Smooth muscle cell (in vitro differentiated cells): Measurements from ENCODE around the gene MORN5. TPM values are rescaled to one million over a fixed set of nuclear protein-coding genes. Genes with fewer than 3 reads are reported as not detected.

ENCODE experiments used
- DNase-seq: peaks from one replicate; lab custom pipeline; 2025; ENCODE audit not compliant: unreplicated experiment; lab: John Stamatoyannopoulos, UW
- H2AFZ ChIP-seq: fragments of 200-600 bp; sonication (generic); 2 replicates; pipeline ENCODE4 v1.6.0; 2016; ENCODE audit warnings: antibody characterized with exemption, low read depth, mild to moderate bottlenecking
- H3F3A ChIP-seq: fragments of 200-600 bp; sonication (generic); 2 replicates; pipeline ENCODE4 v1.6.0; 2017; ENCODE audit warnings: antibody characterized with exemption, low read depth
- H3K27ac ChIP-seq: fragments of 200-600 bp; sonication (generic); 2 replicates; pipeline ENCODE4 v1.5.1; 2016; ENCODE audit warnings: low read depth, mild to moderate bottlenecking
- H3K27me3 ChIP-seq: fragments of 200-600 bp; sonication (generic); 2 replicates; pipeline ENCODE4 v1.6.1; 2016; ENCODE audit warnings: low read depth, mild to moderate bottlenecking
- H3K36me3 ChIP-seq: fragments of 200-600 bp; sonication (generic); 2 replicates; pipeline ENCODE4 v1.5.1; 2016; ENCODE audit warnings: low read depth
- H3K4me1 ChIP-seq: fragments of 200-600 bp; sonication (generic); 2 replicates; pipeline ENCODE4 v1.5.1; 2016; ENCODE audit warnings: low read depth
- H3K4me2 ChIP-seq: fragments of 200-600 bp; sonication (generic); 2 replicates; pipeline ENCODE4 v1.6.0; 2016; ENCODE audit warnings: mild to moderate bottlenecking
- H3K4me3 ChIP-seq: fragments of 200-600 bp; sonication (generic); 2 replicates; pipeline ENCODE4 v1.5.1; 2016; ENCODE audit warnings: mild to moderate bottlenecking
- H3K79me2 ChIP-seq: fragments of 200-600 bp; sonication (generic); 2 replicates; pipeline ENCODE4 v1.6.0; 2016; ENCODE audit warnings: low read depth, mild to moderate bottlenecking
- H3K9ac ChIP-seq: fragments of 200-600 bp; sonication (generic); 2 replicates; pipeline ENCODE4 v1.6.0; 2016; ENCODE audit warnings: low read depth
- H3K9me3 ChIP-seq: fragments of 200-600 bp; sonication (generic); replicated peaks from 2 replicates; pipeline ENCODE4 v1.5.1; 2016; ENCODE audit warnings: low read depth
- H4K20me1 ChIP-seq: fragments of 200-600 bp; sonication (generic); 2 replicates; pipeline ENCODE4 v1.6.0; 2016; ENCODE audit warnings: low read depth
- CTCF ChIP-seq: fragments of 200-600 bp; sonication (generic); IDR thresholded peaks from 2 replicates; pipeline ENCODE4 v1.5.1; 2017; ENCODE audit warnings: borderline replicate concordance, mild to moderate bottlenecking, antibody characterized with exemption; ENCODE audit not compliant: insufficient read depth, poor library complexity, severe bottlenecking
- WGBS: methylation state at CpG from one replicate; pipeline ENCODE4 v1.1.7; 2016; ENCODE audit warnings: low lambda C conversion rate; 5-methylcytosine and 5-hydroxymethylcytosine counted together
- polyA plus RNA-seq: library from polyadenylated mRNA; unstranded; fragments of >200 nt; fragmentation: Nextera tagmentation; extraction: Ambion mirVana; gene quantifications from 2 replicates; pipeline ENCODE4 v1.2.1, GENCODE V29; 2016
- total RNA-seq: library from RNA; depleted of rRNA; stranded (reverse); fragments of >200 nt; gene quantifications from 2 replicates; pipeline ENCODE4 v1.2.3, GENCODE V29; 2014

MORN5 gene
- total and polyA plus RNA-seq, 2 experiments from 2014 or later, result not detected

GRCh38 chr9:122179054-122179689 is 19.5 kb downstream of the MORN5 start:
- no peaks in the 10 kb centered on the region for H3K36me3 ChIP-seq
- no peak for DNase-seq
- H2AFZ ChIP-seq, result no peak overlapping the region
- H3K27ac ChIP-seq, result no peak overlapping the region
- no peaks in the 10 kb centered on the region for H3K4me1 ChIP-seq
- no peak for TF ChIP-seq CTCF
- H3K9me3 ChIP-seq, result no peaks in the 10 kb centered on the region
- no peak overlapping the region for H3K4me2 ChIP-seq
- peaks cover 24% of the 10 kb centered on the region for H3K27me3 ChIP-seq
- no peak overlapping the region for H3K9ac ChIP-seq
- no peaks in the 10 kb centered on the region for H3K79me2 ChIP-seq
- no peak overlapping the region for H3K4me3 ChIP-seq
- H4K20me1 ChIP-seq, result no peaks in the 10 kb centered on the region
- 94% methylated on average over 5 of the region's 5 CpGs for WGBS
- H3F3A ChIP-seq, result no peaks in the 10 kb centered on the region

- H3K9ac ChIP-seq, result no peak overlapping the region
- H3K9me3 ChIP-seq, result no peaks in the 10 kb centered on the region
- WGBS, result 66% methylated on average over 2 of the region's 2 CpGs
- no peaks in the 10 kb centered on the region for H3K4me1 ChIP-seq
- no peaks in the 10 kb centered on the region for H3F3A ChIP-seq
- H3K4me2 ChIP-seq, result no peak overlapping the region
- peaks cover 20% of the 10 kb centered on the region for H3K27me3 ChIP-seq
- H3K36me3 ChIP-seq, result no peaks in the 10 kb centered on the region
- H3K4me3 ChIP-seq, result no peak overlapping the region
- no peaks in the 10 kb centered on the region for H4K20me1 ChIP-seq
- TF ChIP-seq CTCF, result no peak
- no peak overlapping the region for H3K27ac ChIP-seq
- no peak for DNase-seq
- no peak overlapping the region for H2AFZ ChIP-seq
- no peaks in the 10 kb centered on the region for H3K79me2 ChIP-seq
These were observed 20.0 kb downstream of the MORN5 start for GRCh38 chr9:122179690-122180074.

DNA sequence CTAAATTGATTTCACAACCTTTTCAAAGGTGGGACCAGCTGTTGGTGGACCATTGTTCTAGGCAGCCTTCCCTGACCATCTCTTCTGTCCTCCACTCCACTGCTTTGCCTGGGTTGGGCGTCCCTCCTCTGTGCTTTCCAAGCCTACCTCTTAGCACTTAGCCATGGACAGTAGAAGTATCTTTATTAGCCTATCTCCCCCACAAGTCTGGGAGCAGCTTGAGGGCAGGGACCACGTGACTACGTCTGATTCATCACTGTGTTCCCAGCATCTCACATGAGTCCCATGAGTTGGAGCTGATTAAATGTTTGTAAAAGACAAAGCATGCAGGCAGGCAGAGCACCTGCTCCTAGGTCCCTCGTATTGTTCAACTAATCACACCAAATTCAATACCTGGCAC is 20.9 kb downstream of the MORN5 start:
- H3F3A ChIP-seq, result no peaks in the 10 kb centered on the region
- no peak overlapping the region for H3K27ac ChIP-seq
- DNase-seq, result no peak
- no peaks in the 10 kb centered on the region for H4K20me1 ChIP-seq
- H2AFZ ChIP-seq, result no peak overlapping the region
- no peak overlapping the region for H3K4me2 ChIP-seq
- H3K9me3 ChIP-seq, result no peaks in the 10 kb centered on the region
- H3K4me3 ChIP-seq, result no peak overlapping the region
- TF ChIP-seq CTCF, result no peak
- WGBS, result 27% methylated on average over 4 of the region's 4 CpGs
- H3K79me2 ChIP-seq, result no peaks in the 10 kb centered on the region
- no peaks in the 10 kb centered on the region for H3K36me3 ChIP-seq
- peaks cover 20% of the 10 kb centered on the region for H3K27me3 ChIP-seq
- H3K9ac ChIP-seq, result no peak overlapping the region
- no peaks in the 10 kb centered on the region for H3K4me1 ChIP-seq

DNA sequence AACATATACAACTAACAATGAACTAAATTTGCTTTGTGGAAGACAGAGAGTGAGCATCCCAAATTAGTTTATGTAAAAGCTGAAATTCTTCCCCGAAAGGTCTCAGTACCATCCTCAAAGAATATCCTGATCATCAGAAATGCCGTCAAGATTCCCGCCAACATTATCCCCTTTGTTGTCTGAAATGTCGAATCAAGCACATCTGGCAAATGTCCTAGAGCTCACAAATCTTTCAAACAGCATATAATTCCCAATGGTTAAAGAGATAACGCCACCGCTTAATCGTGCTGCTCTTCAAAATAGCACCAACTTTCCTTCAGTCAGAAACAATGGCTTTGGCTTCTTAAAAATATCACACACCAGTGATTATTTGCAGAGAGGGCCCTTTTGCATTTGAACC is 23.8 kb downstream of the MORN5 start:
- no peaks in the 10 kb centered on the region for H3K4me1 ChIP-seq
- H3K4me2 ChIP-seq, result no peak overlapping the region
- no peak for DNase-seq
- no peaks in the 10 kb centered on the region for H3K79me2 ChIP-seq
- peaks cover 10% of the 10 kb centered on the region for H3K27me3 ChIP-seq
- H2AFZ ChIP-seq, result no peak overlapping the region
- no peaks in the 10 kb centered on the region for H3F3A ChIP-seq
- no peak overlapping the region for H3K27ac ChIP-seq
- H3K36me3 ChIP-seq, result no peaks in the 10 kb centered on the region
- no peak for TF ChIP-seq CTCF
- no peaks in the 10 kb centered on the region for H4K20me1 ChIP-seq
- H3K9ac ChIP-seq, result no peak overlapping the region
- H3K9me3 ChIP-seq, result no peaks in the 10 kb centered on the region
- WGBS, result 75% methylated on average over 7 of the region's 7 CpGs
- H3K4me3 ChIP-seq, result no peak overlapping the region
